Adrenal gland (tissue), 19 donors: ENCODE results near the gene MAST4. TPM values are rescaled to one million over a fixed set of nuclear protein-coding genes. Genes with fewer than 3 reads are reported as not detected.

Experiments used
- DNase-seq, 7 donors: peaks; one replicate each; pipeline ENCODE4 v3.0.0-alpha.2; 2019 to 2020
- H3K27ac ChIP-seq, 5 donors: fragments of 200-600 bp; sonication (generic) in 4 of 5; 1 replicate in 3 of 5; 2 replicates in 2 of 5; pipeline versions ENCODE4 v1.5.1 to v1.8.0; 2016 to 2020; ENCODE audit warnings: mild to moderate bottlenecking in 1 of 5
- H3K27me3 ChIP-seq: fragments of 200-600 bp; 2 replicates; pipeline ENCODE4 v1.8.0; 2021
- H3K36me3 ChIP-seq, 2 donors: fragments of 200-600 bp; replicated peaks in 1 of 2; 1 replicate in 1 of 2; 2 replicates in 1 of 2; pipeline versions ENCODE4 v1.5.1 to v1.8.0; 2018 to 2022
- H3K4me1 ChIP-seq, 2 donors: fragments of 200-600 bp; replicated peaks in 1 of 2; 1 replicate in 1 of 2; 2 replicates in 1 of 2; pipeline versions ENCODE4 v1.5.1 to v1.8.0; 2018 to 2021
- H3K4me3 ChIP-seq, 4 donors: fragments of 200-600 bp; sonication (generic) in 3 of 4; one replicate each; pipeline ENCODE4 v1.5.1; 2016 to 2018
- H3K9me3 ChIP-seq, 3 donors: fragments of 200-600 bp; sonication (generic) in 1 of 3; replicated peaks in 1 of 3; 1 replicate in 2 of 3; 2 replicates in 1 of 3; pipeline versions ENCODE4 v1.5.1 to v1.8.0; 2016 to 2021
- CTCF ChIP-seq, 6 experiments: fragments of 450-650 bp in 4 of 6; fragments of 200-600 bp in 2 of 6; sonication (generic) in 1 of 6; IDR thresholded peaks; 1 replicate in 5 of 6; 2 replicates in 1 of 6; pipeline versions ENCODE4 v1.5.1 to v1.8.0; 2016 to 2021; ENCODE audit warnings: antibody characterized with exemption in 6 of 6, mild to moderate bottlenecking in 2 of 6, moderate library complexity in 1 of 6
- POLR2A ChIP-seq, 2 donors: fragments of 450-650 bp; IDR thresholded peaks; one replicate each; pipeline ENCODE4 v1.6.1; 2017; ENCODE audit warnings: antibody characterized with exemption in 2 of 2, mild to moderate bottlenecking in 2 of 2, moderate library complexity in 1 of 2
- WGBS, 4 donors: extraction: QIAGEN DNeasy Blood & Tissue Kit in 2 of 4; methylation state at CpG; one replicate each; pipeline versions ENCODE4 v1.1.5 to v1.1.7; 2013 to 2017; 5-methylcytosine and 5-hydroxymethylcytosine counted together
- intact Hi-C, 2 donors: fragments of 100-400 bp; cut with DNase I; formaldehyde crosslinking; loops; one replicate each; pipeline versions ENCODE4 v1.14.1 to v1.15.0; 2022 to 2023
- long read RNA-seq, 10 donors: library from polyadenylated mRNA in 3 of 10; unstranded in 2 of 10; stranded (forward) in 1 of 10; transcript quantifications; one replicate each; pipeline ENCODE4 v2.0.0 and lab custom pipeline, GENCODE V29; 2021 to 2026
- polyA plus RNA-seq, 3 donors: library from polyadenylated mRNA; stranded (reverse); fragments of 200-250 nt in 2 of 3; fragments of 350-450 nt in 1 of 3; fragmentation: Illumina TruSeq in 1 of 3; extraction: RNeasy Lipid Tissue Mini Kit (QIAGEN cat#74804) in 1 of 3; gene quantifications; one replicate each; pipeline ENCODE4 v1.2.3, GENCODE V29; 2013 to 2014
- total RNA-seq, 9 donors: library from RNA; depleted of rRNA in 4 of 9; stranded (reverse); fragments of >200 nt in 4 of 9; fragments of 120-200 nt in 1 of 9; fragmentation: NEBNext Ultra II Directional in 1 of 9; extraction: Animal tissue kit (Norgen Biotek cat#: 25700) in 1 of 9; gene quantifications; one replicate each; pipeline versions ENCODE4 v1.1.0 to v1.2.4, GENCODE V29; 2013 to 2023
- donor health status: healthy with polysubstance abuse.
- donor health status: Bipolar disorder and iron deficiency.
- donor health status: DM: yes; HTN: yes; CAD: no.
- donor health status: DM: no; HTN: no; CAD: no.
- donor health status: DM: no; HTN: no; CAD: no.
- donor health status: DM: yes; HTN: yes; CAD: no.

MAST4 gene
- total RNA-seq (10 to 100 TPM; 27.6 to 95.0 (median 54.7) TPM), polyA plus RNA-seq (10 to 100 TPM; 12.3 to 18.2 (median 15.4) TPM)
- long read RNA-seq, donor 1, result 0 reads
- long read RNA-seq, donor 2, partial matches to known transcripts, result 6 of 7 reads
- long read RNA-seq, donor 2, other reads (novel, unspliced or antisense), result 0 of 7 reads
- long read RNA-seq, donor 3, partial matches to known transcripts, result 0 of 2 reads
- long read RNA-seq, donor 3, other reads (novel, unspliced or antisense), result 0 of 2 reads
- long read RNA-seq, donor 4, partial matches to known transcripts, result 0 of 14 reads
- long read RNA-seq, donor 4, other reads (novel, unspliced or antisense), result 14 of 14 reads
- long read RNA-seq, donor 5, partial matches to known transcripts, result 21 of 31 reads
- long read RNA-seq, donor 5, other reads (novel, unspliced or antisense), result 6 of 31 reads
- long read RNA-seq, donor 6, partial matches to known transcripts, result 1 of 8 reads
- long read RNA-seq, donor 6, other reads (novel, unspliced or antisense), result 6 of 8 reads
- long read RNA-seq, donor 7, result 0 reads
- long read RNA-seq, donor 8, partial matches to known transcripts, result 6 of 10 reads
- long read RNA-seq, donor 8, other reads (novel, unspliced or antisense), result 0 of 10 reads
- long read RNA-seq, donor 9, partial matches to known transcripts, result 5 of 5 reads
- long read RNA-seq, donor 9, other reads (novel, unspliced or antisense), result 0 of 5 reads
- long read RNA-seq, donor 10, partial matches to known transcripts, result 6 of 6 reads
- long read RNA-seq, donor 10, other reads (novel, unspliced or antisense), result 0 of 6 reads

DNA sequence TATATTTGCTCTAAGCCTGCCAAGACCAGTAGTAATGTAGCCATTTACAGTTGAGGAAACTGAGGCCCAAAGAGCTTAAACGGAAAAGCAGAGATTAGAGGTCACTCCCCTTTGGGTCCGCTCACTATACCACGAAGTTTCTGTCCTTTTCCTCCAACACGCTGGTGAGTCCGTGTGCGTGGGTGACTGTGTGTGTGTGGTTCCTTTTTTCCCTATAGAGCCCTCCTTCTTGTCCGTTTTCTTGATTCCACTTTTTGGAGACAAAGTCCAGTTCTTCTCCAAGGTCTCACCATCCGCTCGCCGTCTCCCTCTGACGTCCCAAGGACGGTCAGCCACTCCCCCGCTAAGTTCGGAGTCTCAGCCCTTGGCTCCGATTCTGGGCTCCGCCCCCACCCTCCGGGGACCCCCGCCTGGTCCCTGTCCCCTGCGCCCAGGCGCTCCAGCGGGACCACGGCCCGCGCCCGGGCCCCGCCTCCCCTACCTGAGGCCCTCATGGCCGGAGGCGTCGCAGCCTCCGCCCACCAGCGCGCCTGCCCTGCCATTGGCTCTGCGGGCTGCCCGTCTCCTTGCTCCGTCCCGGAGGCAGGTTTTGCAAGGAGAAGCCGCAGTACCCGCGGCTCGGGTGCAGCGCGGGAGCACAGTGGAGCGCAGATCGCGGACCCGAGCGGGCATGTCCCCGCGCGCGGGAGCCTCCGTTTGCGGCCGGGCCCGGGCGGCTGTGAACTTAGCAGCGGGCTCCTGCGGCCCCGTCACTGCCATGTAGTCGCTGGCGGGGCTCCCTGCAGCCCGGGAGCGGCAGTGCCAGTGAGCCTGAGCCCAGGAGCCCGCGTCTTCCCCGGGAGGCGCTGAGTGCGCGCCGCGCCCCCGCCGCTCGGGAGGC is at the start of gene MAST4:
MAST4 (plus strand) TSS at position 638 of the 880 bp plus-strand sequence. CDS start 263 bp downstream, outside the sequence.
- no peaks in the 10 kb centered on the region for H3K27me3 ChIP-seq
- peak within 1 kb of the TSS; percentile 29 to 89 (median 76) for H3K4me3 ChIP-seq
- H3K36me3 ChIP-seq, result no peaks in the 10 kb centered on the region
- DNase-seq, result peak; percentile 88 to 97 (median 93)
- peaks cover 10 to 23% of the 10 kb centered on the region in 2 donors for H3K4me1 ChIP-seq
- H3K9me3 ChIP-seq, result no peaks in the 10 kb centered on the region
- intact Hi-C loops, result loop anchor here in 1 of 2 donors (10.0 kb wide), 2 partner anchors 159 to 291 kb away; no protein-coding TSS in a partner anchor
- TF ChIP-seq POLR2A (IDR thresholded peaks at IDR 0.05), result peak; percentile 70 to 91
- TF ChIP-seq CTCF (IDR thresholded peaks at IDR 0.05), result no peak
- 1 to 6% (median 3%) methylated on average over 28 to 74 of the region's 74 CpGs for WGBS, 4 donors
- peak within 1 kb of the TSS in 3 of 5 donors; percentile 55 to 72 (median 61) for H3K27ac ChIP-seq

DNA sequence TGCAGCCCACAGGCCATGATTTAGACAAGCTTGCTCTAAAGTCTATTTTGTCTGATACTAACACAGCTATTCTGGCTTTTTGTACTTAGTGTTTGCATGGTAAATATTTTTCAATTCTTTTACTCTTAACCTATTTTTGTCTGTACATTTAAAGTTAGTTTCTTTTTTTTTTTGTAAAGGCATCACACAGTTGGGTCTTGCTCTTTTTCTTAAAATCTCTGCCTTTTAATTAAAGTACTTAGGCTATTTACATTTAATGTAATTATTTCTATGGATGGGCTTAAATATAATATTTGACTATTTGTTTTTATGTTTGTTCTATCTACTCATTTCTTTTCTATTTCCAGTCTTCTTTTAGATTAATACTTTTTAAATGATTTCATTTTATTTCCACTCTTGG is 49.7 kb upstream of the MAST4 start:
- Histone ChIP-seq H3K27me3 (no peaks in the 10 kb centered on the region), H3K36me3 (no peaks in the 10 kb centered on the region), H3K4me3 (no peak overlapping the region), H3K27ac (no peak overlapping the region), H3K9me3 (no peaks in the 10 kb centered on the region), H3K4me1 (no peaks in the 10 kb centered on the region)
- TF ChIP-seq POLR2A (IDR thresholded peaks at IDR 0.05) (no peak), CTCF (IDR thresholded peaks at IDR 0.05) (no peak)
- no peak for DNase-seq
- intact Hi-C loops, result no loop called here

GRCh38 chr5:66551338-66551737 is 44.9 kb upstream of the MAST4 start:
- no peak for DNase-seq
- no peak overlapping the region for H3K27ac ChIP-seq
- no peaks in the 10 kb centered on the region for H3K4me1 ChIP-seq
- WGBS, 4 donors, result 45 to 58% (median 53%) methylated on average over 2 of the region's 2 CpGs
- intact Hi-C loops, result no loop called here
- H3K36me3 ChIP-seq, result no peaks in the 10 kb centered on the region
- no peak overlapping the region for H3K4me3 ChIP-seq
- H3K27me3 ChIP-seq, result no peaks in the 10 kb centered on the region
- TF ChIP-seq POLR2A (IDR thresholded peaks at IDR 0.05) (no peak), CTCF (IDR thresholded peaks at IDR 0.05) (no peak)
- H3K9me3 ChIP-seq, result no peaks in the 10 kb centered on the region
